GM19452 (cell line): ENCODE results near the gene CLIC5.

Experiments
- ATAC-seq: cut with Tn5 transposase; IDR thresholded peaks from one replicate; pipeline ENCODE4 v1.9.1; 2021; ENCODE audit not compliant: unreplicated experiment

The CLIC5 gene

DNA sequence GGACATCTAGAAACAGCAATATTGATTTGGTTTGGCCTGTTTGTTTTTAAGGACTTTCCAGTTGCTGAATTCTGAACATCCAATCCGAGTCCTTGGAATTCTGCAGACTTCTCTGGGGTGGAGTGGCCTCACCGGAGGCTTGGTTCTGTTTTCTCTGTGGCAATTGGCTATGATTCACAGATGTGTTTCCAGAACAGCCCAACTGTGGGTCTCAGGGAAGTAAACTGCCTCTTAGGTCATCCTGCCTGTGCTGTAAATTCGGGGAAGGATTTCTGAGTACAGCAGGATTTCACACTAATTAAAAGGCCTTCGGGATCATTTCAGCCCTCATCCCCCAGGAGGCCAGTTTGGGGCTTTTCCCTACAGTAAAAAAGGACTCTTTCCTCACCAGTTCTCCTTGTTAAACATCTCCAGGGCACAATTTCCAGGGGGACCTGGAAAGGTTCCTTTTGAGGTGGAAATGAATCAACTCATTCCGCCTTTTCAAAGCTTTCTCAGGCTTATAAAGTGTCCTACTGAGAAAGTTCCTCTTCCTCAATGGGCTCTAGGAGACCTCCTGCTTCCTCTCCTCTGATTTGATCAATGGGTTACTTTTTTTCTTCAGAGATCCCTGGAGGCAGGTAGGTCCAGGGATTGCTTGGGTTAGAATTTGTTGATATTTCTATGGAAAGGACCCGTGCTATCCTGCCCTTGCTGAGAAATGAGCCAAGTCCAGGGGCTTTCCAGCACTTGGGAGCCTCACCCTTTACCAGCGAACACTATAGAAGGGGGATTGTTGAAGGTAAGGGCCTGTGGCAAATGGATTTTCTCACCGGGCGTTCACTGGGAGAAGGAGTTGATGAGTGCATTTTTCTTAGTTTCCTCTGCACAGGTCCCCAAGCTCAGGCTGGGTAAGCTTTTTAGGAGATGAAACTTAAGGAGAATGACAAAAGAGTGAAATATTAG, 114.6 kb downstream of the CLIC5 start:
- ATAC-seq, result no peak

DNA sequence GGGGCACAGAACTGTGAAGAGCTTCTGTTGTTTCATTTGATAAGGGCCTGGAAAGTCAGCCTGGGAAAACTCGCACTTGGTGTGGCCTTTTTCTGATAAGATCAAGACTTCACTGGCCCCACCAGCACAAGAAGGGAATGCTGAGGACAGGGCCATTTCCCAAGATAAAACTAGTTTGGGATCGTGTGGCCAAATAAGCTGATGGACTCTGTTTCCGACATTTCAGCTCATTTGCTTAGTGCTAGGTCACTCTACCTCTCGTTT, 116.0 kb downstream of the CLIC5 start:
- ATAC-seq, result no peak

DNA sequence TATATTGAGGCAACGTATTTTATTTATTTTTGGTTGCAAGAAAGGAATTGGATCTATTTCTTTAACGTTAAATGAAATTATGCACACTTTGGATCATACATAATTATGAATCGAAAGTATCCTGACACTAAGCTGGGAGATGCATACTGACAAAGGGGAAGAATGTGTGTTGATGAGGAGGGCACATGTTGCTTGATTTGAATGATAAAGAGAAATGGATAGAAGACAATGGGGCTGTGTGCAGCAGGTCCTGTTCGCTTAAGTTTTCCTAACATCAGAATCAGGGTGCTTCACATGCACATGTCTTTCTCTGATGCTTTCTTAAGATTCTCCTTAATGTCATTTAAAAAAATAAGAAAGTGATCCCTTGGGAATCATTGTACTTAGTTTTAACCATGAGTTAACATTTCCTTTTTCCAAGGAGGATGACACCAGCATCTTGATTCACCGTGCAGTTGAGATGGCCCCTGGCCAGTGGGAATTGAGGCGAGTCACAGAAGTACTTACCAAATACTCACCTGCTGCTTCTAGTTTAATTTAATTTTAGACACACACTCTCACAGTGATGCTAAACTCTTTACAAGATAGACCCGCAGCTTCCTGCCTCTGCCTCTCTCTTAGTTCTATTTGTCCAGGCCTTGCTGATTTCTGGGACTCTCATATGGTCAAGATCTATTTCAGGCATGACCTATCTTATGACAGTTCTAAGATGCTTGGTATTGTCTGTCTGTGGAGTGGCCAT, 116.5 kb downstream of the CLIC5 start:
- no peak for ATAC-seq

DNA sequence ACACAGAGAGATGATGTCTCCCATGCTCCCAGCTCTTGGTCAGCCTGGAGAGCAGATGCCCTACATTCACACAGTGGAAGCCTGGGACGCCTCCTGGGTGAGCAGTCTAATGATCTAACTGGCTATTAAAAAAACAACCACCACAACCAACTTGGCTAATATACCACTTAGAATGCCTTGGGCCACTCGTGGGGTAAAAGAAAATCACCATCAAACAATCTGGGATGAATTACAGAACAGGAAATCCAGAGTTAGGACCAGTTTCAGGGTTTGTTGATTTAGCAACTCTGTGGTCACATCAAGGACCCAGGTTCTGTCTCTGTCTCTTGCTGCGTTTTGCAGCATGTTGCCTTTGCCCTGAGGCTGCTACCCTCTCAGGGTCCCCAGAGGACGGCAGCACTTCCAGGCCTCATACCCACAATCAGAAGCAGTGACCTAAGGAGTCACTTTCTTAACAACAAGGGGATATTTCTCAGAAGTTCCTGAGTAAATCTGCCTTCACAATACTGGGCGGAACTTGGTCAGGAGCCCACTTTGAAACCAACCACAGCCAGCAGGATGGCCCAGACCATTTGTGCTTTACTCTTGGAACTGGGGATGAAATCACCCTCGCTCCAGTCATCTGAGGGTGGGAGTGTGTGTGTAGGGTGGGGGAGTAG, 118.7 kb downstream of the CLIC5 start:
- no peak for ATAC-seq

DNA sequence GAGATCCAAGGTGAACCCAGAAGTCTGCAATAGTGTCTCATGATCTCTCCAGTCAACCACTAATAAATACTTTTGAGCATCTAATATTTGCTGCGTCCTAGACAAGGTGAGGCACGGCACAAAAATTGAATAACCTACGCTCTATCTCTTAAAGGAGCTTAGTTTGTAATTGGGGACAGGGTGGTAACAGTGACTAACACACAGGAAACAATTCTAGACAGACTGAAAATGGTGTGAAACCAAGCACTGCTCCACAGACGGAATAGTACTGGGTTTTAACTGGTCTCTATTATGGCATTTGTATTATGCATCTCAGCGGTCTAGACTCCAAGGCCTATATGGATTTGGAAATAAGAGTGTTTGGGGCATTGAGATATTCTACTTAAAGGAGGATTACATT, 120.1 kb downstream of the CLIC5 start:
- no peak for ATAC-seq

DNA sequence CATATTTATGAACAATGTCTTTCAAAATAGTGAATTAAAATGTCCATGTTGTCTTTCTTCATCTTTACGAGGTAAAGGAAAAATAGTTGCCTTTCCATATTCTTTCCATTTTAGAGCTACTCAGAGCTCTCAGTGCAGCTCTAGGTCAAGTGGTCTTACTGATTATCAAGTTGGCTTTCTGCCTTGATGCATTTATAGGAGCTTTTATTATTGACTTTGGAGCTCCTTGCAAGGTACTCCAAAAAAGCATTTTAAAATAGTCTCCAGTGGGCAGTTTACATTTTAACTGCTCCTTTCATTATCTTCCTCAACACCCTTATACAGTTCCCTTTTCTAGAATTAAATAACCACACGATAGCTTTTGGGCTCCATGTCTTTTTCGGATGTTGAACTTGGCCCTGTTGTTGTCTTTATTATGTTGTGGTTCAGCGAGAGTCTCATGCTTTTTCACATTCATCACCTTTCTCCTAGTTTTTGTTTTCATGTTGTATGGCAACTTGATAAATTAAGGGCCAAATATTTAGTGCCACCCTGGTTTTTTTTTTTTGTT, 122.9 kb downstream of the CLIC5 start:
- no peak for ATAC-seq

DNA sequence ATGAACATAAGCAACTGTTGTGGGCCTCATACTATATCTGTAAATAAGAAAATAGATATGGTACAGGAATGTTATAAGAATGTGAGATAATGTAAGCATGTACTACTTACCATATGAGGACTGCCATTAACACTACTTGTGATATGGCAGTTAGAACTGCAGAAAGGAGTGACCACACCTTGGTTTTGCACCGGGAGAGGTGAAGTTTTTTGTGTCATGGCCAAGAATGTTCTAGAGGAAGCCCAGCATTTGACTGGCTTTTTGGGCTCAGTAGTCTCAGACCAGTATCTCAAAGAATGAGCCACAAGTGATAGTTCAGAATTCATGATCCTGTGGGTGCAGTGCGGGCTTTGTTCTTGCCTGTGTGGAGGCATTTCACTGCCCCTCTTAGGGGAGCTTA, 123.5 kb downstream of the CLIC5 start:
- ATAC-seq, result no peak

DNA sequence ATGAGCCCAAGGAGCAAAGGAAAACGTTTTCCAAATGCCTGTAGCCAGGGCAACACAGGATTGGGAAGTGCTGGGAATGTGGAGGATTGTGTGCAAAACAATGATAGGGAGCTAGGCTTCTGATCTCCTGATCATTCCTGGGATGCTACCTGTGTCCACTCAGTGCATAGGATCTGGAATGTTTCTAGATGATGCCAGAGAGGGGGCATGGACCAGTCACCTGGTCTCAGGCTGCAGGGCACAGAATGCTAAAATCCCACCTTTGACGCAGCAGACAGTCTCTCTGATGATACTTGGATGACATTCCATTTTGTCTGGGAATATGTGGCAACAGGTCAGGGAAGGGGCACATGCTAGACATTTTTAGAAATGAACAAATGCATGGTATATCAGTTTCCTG, 128.9 kb downstream of the CLIC5 start:
- no peak for ATAC-seq

DNA sequence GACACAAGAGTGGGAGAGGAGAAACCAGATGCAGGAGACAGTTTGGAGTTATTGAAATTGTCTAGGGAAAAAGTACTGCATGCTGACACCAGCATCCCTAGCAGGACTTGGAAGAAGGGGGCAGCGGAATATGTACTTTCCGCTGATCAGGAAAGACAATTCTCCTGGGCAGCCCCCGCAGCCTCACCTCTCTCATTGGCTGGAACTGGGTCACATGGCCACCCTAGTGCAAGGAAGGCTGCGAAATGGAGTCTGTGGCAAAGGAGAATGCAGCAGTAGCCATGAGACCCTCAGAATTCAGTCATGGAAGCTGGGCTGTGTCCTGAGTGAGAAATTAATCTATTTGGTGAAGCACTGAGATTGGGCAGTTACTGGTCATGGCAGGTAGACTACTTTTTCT, 131.3 kb downstream of the CLIC5 start:
- ATAC-seq, result no peak

DNA sequence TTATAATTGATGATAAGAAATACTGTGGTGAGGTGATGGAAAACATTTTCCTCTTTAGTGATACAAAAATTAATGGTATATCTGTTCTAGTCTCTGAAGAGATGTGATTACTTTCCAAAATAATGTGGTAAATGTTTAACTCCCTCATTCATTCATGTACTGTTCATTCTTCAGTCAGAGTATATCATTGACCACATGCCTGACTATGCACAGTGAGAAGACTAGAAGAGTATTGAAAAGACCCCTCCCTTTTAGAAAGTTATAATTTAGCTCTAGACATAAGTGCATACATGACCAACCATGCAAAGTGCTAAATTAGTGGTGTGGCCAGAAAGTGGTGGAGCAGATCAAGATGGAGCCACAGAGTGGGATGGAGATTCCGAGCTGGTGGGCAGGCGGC, 133.0 kb downstream of the CLIC5 start:
- ATAC-seq, result no peak

DNA sequence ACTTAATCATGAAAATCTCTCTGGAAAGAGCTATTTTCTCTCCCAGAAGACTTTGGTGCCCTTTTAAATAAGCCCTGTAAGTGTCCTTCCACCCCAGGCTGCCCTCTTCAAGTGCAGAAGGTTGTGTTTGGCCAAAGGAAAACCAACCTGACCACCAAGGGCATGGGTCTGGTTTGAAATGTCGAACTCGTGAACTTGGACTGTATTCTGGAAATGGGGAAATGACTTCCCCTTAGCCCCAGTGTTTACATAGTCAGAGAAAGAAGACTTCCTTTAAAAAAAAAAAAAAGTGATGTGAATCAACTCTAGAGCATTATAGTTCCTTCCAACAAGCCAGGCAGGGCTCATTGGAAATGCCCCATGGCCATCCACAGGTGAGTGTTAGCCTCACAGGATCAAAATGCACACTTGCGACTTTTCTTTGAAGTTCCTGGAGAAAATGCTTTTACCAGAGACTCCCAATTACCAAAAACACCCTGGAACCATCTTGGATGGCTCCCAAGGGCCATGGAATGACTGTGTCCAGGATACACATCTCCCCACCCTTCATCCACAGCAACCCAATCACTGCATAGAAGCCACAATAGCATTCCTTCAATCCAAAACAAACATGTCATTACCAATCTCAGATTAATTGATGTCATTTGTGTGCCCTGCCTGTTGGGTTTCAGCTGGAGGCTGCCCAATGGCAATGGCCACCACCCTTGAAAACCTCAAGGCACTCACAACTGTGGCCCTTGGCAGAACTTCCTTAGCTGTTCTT, 133.8 kb downstream of the CLIC5 start:
- ATAC-seq, result no peak

DNA sequence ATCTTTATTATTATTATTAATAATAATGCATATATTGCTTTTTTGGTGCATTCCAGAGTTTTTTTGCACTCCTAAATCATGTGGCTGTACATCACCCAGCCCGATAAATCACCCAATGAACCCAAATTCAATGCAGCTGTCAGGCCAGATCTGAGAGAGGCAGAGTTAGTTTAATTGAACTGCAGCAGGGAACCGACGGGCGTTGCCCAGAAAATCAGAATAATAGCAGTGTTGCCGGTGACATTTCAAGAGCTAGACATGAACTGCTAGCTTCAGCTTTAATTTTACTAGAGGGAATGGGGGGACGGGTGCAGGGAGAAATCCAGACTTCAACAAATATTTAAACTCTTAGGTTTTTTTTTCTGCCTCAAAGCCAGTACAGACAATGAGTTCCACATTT, 135.0 kb downstream of the CLIC5 start:
- no peak for ATAC-seq

DNA sequence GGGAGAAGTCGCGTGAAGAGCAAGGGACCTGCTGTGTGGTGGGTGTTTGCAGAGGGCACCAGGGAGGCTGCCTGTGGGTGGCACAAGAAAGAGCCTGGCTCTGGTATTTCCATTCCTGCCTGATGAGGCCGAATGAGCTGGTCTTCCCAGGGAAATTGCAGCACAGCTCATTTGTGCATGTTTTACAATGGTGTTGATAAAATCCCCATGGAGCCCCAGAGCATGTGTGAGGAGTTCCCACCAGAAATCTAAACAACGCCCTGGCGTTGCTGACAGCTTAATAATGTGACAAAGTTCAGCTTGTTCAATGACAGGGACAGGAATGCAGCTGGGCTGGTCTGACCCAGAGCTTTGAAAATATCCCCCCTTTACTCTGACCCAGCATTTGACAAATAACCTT, 135.5 kb downstream of the CLIC5 start:
- ATAC-seq, result no peak

DNA sequence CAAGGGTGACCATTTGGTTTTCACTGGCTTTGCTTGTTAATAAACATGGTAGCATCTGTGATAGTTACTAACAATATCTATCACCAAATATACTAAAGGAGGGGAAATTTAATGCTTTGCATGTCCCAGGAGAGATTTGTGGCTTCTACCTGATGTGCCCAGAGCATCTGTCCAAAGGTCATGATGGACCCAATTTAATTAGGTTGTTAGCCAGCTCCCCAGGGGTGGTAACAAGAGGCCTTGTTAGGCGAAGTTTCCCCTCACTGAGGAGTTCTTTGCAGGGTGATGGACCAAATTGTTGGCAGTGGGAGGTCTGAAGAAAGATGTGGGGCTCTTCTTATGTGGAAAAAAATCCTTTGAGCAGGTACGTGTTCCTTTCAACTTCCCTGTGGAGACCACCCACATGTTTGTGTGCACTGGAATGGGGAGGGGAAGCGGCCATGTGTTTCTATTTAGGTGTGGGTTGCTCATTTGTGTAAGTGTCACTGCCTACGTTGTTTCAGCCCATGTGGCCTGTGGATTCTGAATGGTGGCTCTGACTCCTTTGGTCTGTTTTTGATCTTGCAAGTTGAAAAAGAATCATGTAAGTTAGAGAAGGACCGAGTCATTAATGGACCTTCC, 137.6 kb downstream of the CLIC5 start:
- ATAC-seq, result no peak

DNA sequence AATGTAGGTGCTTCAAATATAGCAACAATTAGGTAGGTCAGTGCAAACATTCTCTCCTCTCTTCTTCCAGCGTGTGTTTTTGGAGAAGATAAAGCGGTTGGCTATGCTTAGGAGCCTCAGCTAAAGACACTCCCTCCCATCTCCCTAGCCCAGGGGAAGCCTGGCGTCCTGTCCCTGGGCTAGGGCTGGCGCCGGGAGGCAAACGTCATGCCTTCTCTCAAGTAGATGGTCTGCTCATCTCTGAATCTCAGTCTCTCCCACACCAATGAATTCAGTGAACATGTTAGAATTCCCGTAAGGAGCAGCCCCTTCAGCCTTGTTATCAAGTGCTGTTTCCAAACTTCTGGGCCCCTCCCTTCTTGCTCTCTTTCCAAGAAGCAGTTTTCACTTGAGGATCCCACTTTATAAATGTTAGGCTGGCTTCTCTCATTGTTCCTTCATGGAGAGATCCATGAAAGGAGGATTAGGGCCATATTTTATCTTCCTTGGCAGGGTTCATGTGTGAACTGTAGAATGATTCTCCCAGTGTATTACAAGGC, 142.8 kb downstream of the CLIC5 start:
- ATAC-seq, result no peak

DNA sequence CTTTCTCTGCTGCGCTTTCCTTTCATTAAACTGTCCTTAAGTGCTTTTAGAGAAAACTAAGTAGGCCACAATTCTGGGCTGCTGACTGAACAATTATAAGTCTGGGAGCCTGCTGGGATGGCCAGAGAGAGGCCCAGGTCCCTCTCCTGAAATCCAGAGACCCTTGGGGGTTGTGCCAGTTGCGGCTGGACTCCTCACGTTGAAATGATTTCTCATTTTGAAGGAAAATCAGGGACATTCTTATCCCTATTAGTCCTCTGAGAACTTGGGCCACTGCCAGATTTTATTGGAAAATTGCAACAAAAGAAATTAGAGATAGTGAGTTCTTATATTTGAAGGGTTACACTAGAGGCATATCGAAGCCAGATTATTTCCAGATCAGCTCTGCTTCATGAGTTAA, 145.1 kb downstream of the CLIC5 start:
- no peak for ATAC-seq

DNA sequence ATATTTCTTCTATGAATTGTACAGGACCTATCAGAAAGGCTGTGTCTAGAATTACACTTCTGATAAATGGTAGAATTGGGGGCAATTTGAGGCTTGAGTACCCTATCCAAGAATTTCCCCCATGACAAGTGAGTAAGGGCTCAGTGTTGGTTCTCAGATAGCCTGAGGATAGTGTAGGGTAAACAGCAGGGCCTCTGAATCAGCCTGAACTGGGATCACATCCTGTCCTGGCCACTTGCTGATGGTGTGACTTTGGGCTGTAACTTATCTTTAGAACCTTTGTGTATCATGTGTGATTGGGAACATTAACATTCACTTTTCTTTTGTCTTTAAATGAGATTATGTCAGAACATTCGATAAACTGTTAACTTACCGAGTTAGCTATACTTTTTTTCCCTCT, 151.0 kb downstream of the CLIC5 start:
- ATAC-seq, result no peak

DNA sequence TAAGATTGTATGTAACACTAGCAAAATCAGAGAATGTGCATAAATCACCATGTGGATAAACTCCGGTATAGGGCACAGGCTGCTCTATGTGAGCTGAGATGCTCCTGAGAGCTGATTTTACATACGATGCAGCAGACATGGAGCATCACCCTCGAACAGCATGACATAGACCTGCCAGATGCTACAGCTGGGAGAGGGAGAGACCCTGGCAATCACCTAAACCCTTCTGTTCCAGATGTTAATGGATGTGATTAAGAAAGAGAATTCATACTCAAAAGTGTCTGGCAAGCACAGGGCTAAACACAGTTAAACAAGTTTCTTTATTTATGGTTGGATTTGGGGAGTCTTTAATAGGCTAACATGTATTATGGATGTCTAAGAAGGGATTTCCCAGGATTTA, 157.0 kb downstream of the CLIC5 start:
- no peak for ATAC-seq

DNA sequence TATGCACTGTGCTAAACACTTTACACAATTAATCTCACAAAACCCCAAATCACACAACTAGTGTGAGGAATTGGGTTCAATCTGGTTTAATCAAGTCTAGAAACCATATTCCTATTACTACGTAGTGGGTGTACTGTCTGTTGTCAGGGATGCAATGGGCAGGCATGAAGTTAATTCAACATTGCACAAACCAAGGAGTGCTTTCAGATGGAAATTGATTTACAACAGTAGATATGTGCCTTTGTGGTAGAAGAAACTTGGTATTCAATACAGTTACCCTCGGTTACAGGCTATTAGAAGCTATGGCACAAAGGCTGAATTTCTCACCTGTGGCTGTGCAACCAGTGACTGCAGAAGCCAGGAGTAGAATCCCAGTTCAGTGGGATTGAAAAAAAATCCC, 157.8 kb downstream of the CLIC5 start:
- ATAC-seq, result no peak

DNA sequence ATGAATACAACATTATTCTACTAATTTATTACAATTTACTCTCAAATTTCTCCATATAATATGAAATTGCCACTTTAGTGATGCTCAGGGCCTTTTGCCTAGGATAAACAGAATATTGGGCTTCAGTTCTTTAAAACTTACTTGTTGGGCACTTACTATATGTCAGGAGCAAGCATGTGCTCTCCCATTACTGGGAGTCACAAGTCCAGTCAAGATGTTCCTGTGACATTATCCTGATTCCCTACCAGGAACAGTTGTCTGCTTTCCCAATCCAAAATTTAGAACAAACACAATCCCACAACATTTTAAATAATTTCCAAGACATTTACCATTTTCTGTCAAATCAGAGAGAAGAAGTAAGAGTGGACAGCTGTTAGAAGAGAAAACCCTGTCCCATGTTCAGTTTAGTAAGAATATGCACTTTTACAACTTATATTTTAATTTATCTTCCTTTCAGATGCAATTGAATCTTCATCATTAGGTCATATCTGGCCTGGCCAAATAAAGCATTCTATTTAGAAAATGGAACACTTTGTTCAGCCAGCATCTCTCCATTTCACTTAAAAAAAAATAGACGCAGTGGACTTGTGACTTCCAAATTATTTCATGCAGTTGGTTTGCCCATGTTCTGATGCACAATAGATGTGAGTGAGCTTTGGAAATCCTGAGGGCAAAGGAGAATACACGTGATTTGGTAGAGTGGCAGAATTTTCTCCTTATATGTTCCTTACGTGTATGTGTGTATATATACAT, 159.8 kb downstream of the CLIC5 start:
- ATAC-seq, result no peak
